Body of pancreas (tissue), 4 donors: ENCODE results near the gene PDLIM4.

Experiments
- POLR2A ChIP-seq, 3 donors: fragments of 450-650 bp; IDR thresholded peaks; one replicate each; pipeline ENCODE4 v1.6.1; 2016; ENCODE audit warnings: antibody characterized with exemption in 3 of 3, mild to moderate bottlenecking in 2 of 3
- TF ChIP-seq, protein P1 (sequence below), 7 experiments: fragments of 450-650 bp in 4 of 7; fragments of 200-600 bp in 3 of 7; sonication (generic) in 3 of 7; IDR thresholded peaks; one replicate each; pipeline ENCODE4 v1.5.1; 2016 to 2019; ENCODE audit warnings: antibody characterized with exemption in 7 of 7

DNA sequence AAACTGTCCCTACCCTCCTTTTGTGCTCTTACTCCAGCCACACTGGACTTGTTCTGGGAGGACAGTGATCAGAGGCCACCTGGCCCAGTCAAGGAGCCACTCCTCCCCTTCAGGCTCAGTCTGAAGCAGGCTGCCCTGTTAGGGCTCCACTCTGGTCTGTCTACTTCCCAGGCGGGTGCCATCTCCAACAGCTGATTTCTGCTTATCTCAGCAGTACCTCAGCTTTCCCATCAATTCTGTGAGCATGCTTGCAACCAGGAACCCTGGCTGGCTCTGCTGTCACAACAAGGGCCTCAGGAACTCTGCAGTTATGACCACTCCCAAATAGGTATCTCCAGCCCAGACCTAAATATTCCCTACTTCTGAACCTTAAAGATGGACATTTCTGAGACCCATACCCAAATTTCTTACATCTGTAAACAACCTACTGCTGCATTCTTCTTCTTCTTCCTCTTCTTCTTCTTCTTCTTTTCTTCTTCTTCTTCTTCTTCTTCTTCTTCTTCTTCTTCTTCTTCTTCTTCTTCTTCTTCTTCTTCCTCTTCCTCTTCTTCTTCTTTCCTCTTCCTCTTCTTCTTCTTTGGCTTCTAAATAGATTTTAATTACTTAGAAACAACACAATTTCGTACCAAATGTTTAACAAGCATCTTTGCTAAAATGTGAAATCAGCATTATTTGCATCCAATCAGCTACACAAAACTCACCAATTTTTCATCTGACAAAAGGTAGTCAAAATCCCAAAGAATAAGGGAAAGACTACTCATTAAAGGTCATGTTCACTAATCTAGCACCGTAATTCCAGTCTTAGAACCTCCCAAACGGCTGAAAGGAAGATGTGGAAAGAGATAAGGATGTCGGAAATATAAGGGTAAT, 23.1 kb downstream of the PDLIM4 start:
- TF ChIP-seq, protein P1, sequence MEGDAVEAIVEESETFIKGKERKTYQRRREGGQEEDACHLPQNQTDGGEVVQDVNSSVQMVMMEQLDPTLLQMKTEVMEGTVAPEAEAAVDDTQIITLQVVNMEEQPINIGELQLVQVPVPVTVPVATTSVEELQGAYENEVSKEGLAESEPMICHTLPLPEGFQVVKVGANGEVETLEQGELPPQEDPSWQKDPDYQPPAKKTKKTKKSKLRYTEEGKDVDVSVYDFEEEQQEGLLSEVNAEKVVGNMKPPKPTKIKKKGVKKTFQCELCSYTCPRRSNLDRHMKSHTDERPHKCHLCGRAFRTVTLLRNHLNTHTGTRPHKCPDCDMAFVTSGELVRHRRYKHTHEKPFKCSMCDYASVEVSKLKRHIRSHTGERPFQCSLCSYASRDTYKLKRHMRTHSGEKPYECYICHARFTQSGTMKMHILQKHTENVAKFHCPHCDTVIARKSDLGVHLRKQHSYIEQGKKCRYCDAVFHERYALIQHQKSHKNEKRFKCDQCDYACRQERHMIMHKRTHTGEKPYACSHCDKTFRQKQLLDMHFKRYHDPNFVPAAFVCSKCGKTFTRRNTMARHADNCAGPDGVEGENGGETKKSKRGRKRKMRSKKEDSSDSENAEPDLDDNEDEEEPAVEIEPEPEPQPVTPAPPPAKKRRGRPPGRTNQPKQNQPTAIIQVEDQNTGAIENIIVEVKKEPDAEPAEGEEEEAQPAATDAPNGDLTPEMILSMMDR (IDR thresholded peaks at IDR 0.05) = no peak
- no peak for TF ChIP-seq POLR2A (IDR thresholded peaks at IDR 0.05)
